Right ventricle myocardium inferior (tissue), 1 donor: ENCODE results near the gene SDCBP2. TPM values are rescaled to one million over a fixed set of nuclear protein-coding genes. Genes with fewer than 3 reads are reported as not detected.
"Not testable (repeated sequence)": the region's sequence is repeated elsewhere in the genome, so short reads cannot be mapped to it uniquely, and the experiment has no call there.

Experiments
- ATAC-seq: fragments of 200-7000 bp; cut with Tn5 transposase; one replicate; pipeline ENCODE4 v1.9.1; 2020; ENCODE audit warnings: mild to moderate bottlenecking, moderate library complexity
- DNase-seq: peaks from one replicate; pipeline ENCODE4 v3.0.0; 2021; ENCODE audit errors: missing footprints
- intact Hi-C: fragments of 100-400 bp; cut with DNase I; formaldehyde crosslinking; loops from one replicate; pipeline ENCODE4 v1.11.0; 2022
- total RNA-seq: library from RNA; stranded (reverse); fragmentation: NEBNext Ultra II Directional; extraction: Animal tissue kit (Norgen Biotek cat#: 25700); gene quantifications from one replicate; pipeline ENCODE4 v1.2.1, GENCODE V29; 2021
- donor health status: DM: no; HTN: yes; CAD: no; lungs with severe emphysema.

SDCBP2 gene
- total RNA-seq, 1 donor from 2014 or later: 1.2 TPM

GRCh38 chr20:1364106-1364505 lies 35.2 kb upstream of the SDCBP2 start:
- intact Hi-C loops: no loop called here
- ATAC-seq: no peak

GRCh38 chr20:1363522-1363921 lies 34.6 kb upstream of the SDCBP2 start:
- ATAC-seq (no peak), DNase-seq (no peak)
- intact Hi-C loops: no loop called here

More at GRCh38 chr20:1364106-1364505, 35.2 kb upstream of the SDCBP2 start:
- DNase-seq: no peak

GRCh38 chr20:1362484-1362883 lies 33.5 kb upstream of the SDCBP2 start:
- DNase-seq (no peak), ATAC-seq (no peak)
- intact Hi-C loops: no loop called here

GRCh38 chr20:1360094-1360846 lies 31.3 kb upstream of the SDCBP2 start:
- intact Hi-C loops: no loop called here
- DNase-seq (no peak), ATAC-seq (no peak)

- no peak for ATAC-seq
- DNase-seq: no peak
- intact Hi-C loops: no loop called here
Measured at GRCh38 chr20:1357921-1358671, 29.2 kb upstream of the SDCBP2 start.

GRCh38 chr20:1353956-1354355 lies 25.0 kb upstream of the SDCBP2 start:
- ATAC-seq: no peak
- intact Hi-C loops: no loop called here
- no peak for DNase-seq

GRCh38 chr20:1346315-1346969 lies 17.5 kb upstream of the SDCBP2 start:
- DNase-seq (no peak), ATAC-seq (no peak)
- intact Hi-C loops: no loop called here

- intact Hi-C loops: no loop called here
Measured at GRCh38 chr20:1345756-1346093, 16.8 kb upstream of the SDCBP2 start.

GRCh38 chr20:1345030-1345755 lies 16.3 kb upstream of the SDCBP2 start:
- ATAC-seq (no peak), DNase-seq (no peak)
- intact Hi-C loops: no loop called here

More at GRCh38 chr20:1345756-1346093, 16.8 kb upstream of the SDCBP2 start:
- no peak for ATAC-seq
- no peak for DNase-seq

- DNase-seq, ATAC-seq, intact Hi-C loops: not testable (repeated sequence)
Measured at GRCh38 chr20:1343446-1344124, 14.6 kb upstream of the SDCBP2 start.

- no peak for ATAC-seq
- intact Hi-C loops: no loop called here
- DNase-seq: no peak
Measured at GRCh38 chr20:1341561-1342265, 12.8 kb upstream of the SDCBP2 start.

- intact Hi-C loops: no loop called here
- ATAC-seq: no peak
- DNase-seq: no peak
Measured at GRCh38 chr20:1338801-1339200, 9.9 kb upstream of the SDCBP2 start.

- ATAC-seq: no peak
- intact Hi-C loops: no loop called here
Measured at GRCh38 chr20:1338096-1338495, 9.2 kb upstream of the SDCBP2 start.

GRCh38 chr20:1337441-1337840 lies 8.5 kb upstream of the SDCBP2 start:
- intact Hi-C loops: loop anchor here (2.0 kb wide), 1 partner anchor 39 kb away; no protein-coding TSS in a partner anchor
- no peak for ATAC-seq
- DNase-seq: no peak

More at GRCh38 chr20:1338096-1338495, 9.2 kb upstream of the SDCBP2 start:
- no peak for DNase-seq

GRCh38 chr20:1336699-1337367 lies 7.9 kb upstream of the SDCBP2 start:
- intact Hi-C loops: loop anchor here (2.0 kb wide), 1 partner anchor 40 kb away; no protein-coding TSS in a partner anchor
- peak; percentile 91 for ATAC-seq
- peak; percentile 88 for DNase-seq

- DNase-seq (no peak), ATAC-seq (no peak)
- intact Hi-C loops: loop anchor here (2.0 kb wide), 1 partner anchor 41 kb away; no protein-coding TSS in a partner anchor
Measured at GRCh38 chr20:1335961-1336698, 7.2 kb upstream of the SDCBP2 start.

GRCh38 chr20:1334761-1335160 lies 5.8 kb upstream of the SDCBP2 start:
- ATAC-seq: no peak
- intact Hi-C loops: no loop called here

More at GRCh38 chr20:1334761-1335160, 5.8 kb upstream of the SDCBP2 start:
- no peak for DNase-seq
